ENCODE measurements around the gene SMIM24.
A peak's percentile ranks its signal among the peaks of the same experiment; 100 is the strongest.

DNA sequence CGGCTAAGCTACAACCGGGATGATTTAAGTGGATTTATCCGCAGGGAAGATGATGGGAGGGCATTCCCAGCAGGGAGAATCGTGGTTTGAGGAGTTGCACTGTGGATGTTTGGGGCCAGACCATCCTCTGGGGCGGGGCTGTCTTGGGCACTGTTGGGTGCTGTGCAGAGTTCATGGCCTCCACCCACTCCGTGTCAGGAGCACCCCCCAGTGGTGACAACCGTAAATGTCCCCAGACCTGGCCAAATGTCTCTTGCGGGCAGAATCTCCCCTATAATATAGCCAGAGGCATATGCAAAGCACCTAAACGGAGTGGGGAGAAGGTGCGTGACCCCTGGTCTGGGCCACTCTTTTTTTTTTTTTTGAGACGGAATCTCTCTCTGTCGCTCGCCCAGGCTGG lies 40.2 kb downstream of the SMIM24 start:
- TF ChIP-seq, protein P1, sequence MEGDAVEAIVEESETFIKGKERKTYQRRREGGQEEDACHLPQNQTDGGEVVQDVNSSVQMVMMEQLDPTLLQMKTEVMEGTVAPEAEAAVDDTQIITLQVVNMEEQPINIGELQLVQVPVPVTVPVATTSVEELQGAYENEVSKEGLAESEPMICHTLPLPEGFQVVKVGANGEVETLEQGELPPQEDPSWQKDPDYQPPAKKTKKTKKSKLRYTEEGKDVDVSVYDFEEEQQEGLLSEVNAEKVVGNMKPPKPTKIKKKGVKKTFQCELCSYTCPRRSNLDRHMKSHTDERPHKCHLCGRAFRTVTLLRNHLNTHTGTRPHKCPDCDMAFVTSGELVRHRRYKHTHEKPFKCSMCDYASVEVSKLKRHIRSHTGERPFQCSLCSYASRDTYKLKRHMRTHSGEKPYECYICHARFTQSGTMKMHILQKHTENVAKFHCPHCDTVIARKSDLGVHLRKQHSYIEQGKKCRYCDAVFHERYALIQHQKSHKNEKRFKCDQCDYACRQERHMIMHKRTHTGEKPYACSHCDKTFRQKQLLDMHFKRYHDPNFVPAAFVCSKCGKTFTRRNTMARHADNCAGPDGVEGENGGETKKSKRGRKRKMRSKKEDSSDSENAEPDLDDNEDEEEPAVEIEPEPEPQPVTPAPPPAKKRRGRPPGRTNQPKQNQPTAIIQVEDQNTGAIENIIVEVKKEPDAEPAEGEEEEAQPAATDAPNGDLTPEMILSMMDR (IDR thresholded peaks at IDR 0.05) = peak; percentile 52 to 65 (median 59)
- TF ChIP-seq POLR2A (IDR thresholded peaks at IDR 0.05) = no peak

Data from right lobe of liver (tissue), 4 donors.